ENCODE results near the gene GALC. TPM values are rescaled to one million over a fixed set of nuclear protein-coding genes. Genes with fewer than 3 reads are reported as not detected.
"Not testable (repeated sequence)": the region's sequence is repeated elsewhere in the genome, so short reads cannot be mapped to it uniquely, and the experiment has no call there.

Gene GALC
- total RNA-seq: 10 to 100 TPM; 18.1 to 23.9 TPM
- long read RNA-seq, donor 1, transcript GALC-201 (17 exons, 3,883 nt): major isoform, 10 of 11 reads
- long read RNA-seq, donor 1, partial matches to known transcripts: 0 of 11 reads
- long read RNA-seq, donor 1, other reads (novel, unspliced or antisense): 1 of 11 reads
- long read RNA-seq, donor 2, partial matches to known transcripts: 0 of 3 reads
- long read RNA-seq, donor 2, other reads (novel, unspliced or antisense): 2 of 3 reads

- intact Hi-C loops (cut with DNase I): no loop called here
- DNase-seq (ENCODE audit: low spot score): peak; percentile 99
These were observed at the start of gene GALC for GRCh38 chr14:87992718-87993628. Gene GALC (minus strand): TSS chr14:87993182. CDS start chr14:87993164, 18 bp downstream.

GRCh38 chr14:88040146-88040545 lies 47.2 kb upstream of the GALC start:
- DNase-seq (ENCODE audit: low spot score): no peak
- intact Hi-C loops (cut with DNase I): no loop called here

GRCh38 chr14:88039197-88039596 lies 46.2 kb upstream of the GALC start:
- intact Hi-C loops (cut with DNase I): no loop called here
- no peak for DNase-seq (ENCODE audit: low spot score)

- DNase-seq (ENCODE audit: low spot score): no peak
- intact Hi-C loops (cut with DNase I): no loop called here
These were observed 44.3 kb upstream of the GALC start for GRCh38 chr14:88037325-88037724.

GRCh38 chr14:88036422-88036821 lies 43.4 kb upstream of the GALC start:
- intact Hi-C loops (cut with DNase I): no loop called here
- DNase-seq (ENCODE audit: low spot score): no peak

- intact Hi-C loops (cut with DNase I): no loop called here
- DNase-seq (ENCODE audit: low spot score): no peak
These were observed 41.1 kb upstream of the GALC start for GRCh38 chr14:88034076-88034475.

GRCh38 chr14:88032373-88032772 lies 39.4 kb upstream of the GALC start:
- intact Hi-C loops (cut with DNase I): no loop called here
- no peak for DNase-seq (ENCODE audit: low spot score)

- no peak for DNase-seq (ENCODE audit: low spot score)
- intact Hi-C loops (cut with DNase I): no loop called here
These were observed 37.9 kb upstream of the GALC start for GRCh38 chr14:88030892-88031291.

- intact Hi-C loops (cut with DNase I): no loop called here
- no peak for DNase-seq (ENCODE audit: low spot score)
These were observed 37.1 kb upstream of the GALC start for GRCh38 chr14:88030079-88030478.

GRCh38 chr14:88029500-88029899 lies 36.5 kb upstream of the GALC start:
- intact Hi-C loops (cut with DNase I): loop anchor here in 1 of 2 donors (10.0 kb wide), 1 partner anchor 265 kb away; no protein-coding TSS in a partner anchor

GRCh38 chr14:88026890-88027289 lies 33.9 kb upstream of the GALC start:
- intact Hi-C loops (cut with DNase I): loop anchor here in 1 of 2 donors (10.0 kb wide), 1 partner anchor 262 kb away; no protein-coding TSS in a partner anchor
- no peak for DNase-seq (ENCODE audit: low spot score)

More at GRCh38 chr14:88029500-88029899, 36.5 kb upstream of the GALC start:
- no peak for DNase-seq (ENCODE audit: low spot score)

GRCh38 chr14:88025313-88025712 lies 32.3 kb upstream of the GALC start:
- no peak for DNase-seq (ENCODE audit: low spot score)
- intact Hi-C loops (cut with DNase I): loop anchor here in 1 of 2 donors (10.0 kb wide), 1 partner anchor 261 kb away; no protein-coding TSS in a partner anchor

GRCh38 chr14:88024252-88025086 lies 31.5 kb upstream of the GALC start:
- DNase-seq (ENCODE audit: low spot score): not testable (repeated sequence)
- intact Hi-C loops (cut with DNase I): loop anchor here in 1 of 2 donors (10.0 kb wide), 1 partner anchor 260 kb away; no protein-coding TSS in a partner anchor

- no peak for DNase-seq (ENCODE audit: low spot score)
- intact Hi-C loops (cut with DNase I): loop anchor here in 1 of 2 donors (10.0 kb wide), 1 partner anchor 259 kb away; no protein-coding TSS in a partner anchor
These were observed 30.7 kb upstream of the GALC start for GRCh38 chr14:88023658-88024187.

- DNase-seq (ENCODE audit: low spot score): no peak
- intact Hi-C loops (cut with DNase I): no loop called here
These were observed 24.6 kb upstream of the GALC start for GRCh38 chr14:88017535-88017934.

GRCh38 chr14:88016768-88017167 lies 23.8 kb upstream of the GALC start:
- DNase-seq (ENCODE audit: low spot score): no peak
- intact Hi-C loops (cut with DNase I): no loop called here

GRCh38 chr14:88013750-88014349 lies 20.9 kb upstream of the GALC start:
- DNase-seq (ENCODE audit: low spot score): peak; percentile 83
- intact Hi-C loops (cut with DNase I): no loop called here

- intact Hi-C loops (cut with DNase I): no loop called here
- no peak for DNase-seq (ENCODE audit: low spot score)
These were observed 19.5 kb upstream of the GALC start for GRCh38 chr14:88012495-88012894.

GRCh38 chr14:88010331-88010730 lies 17.3 kb upstream of the GALC start:
- intact Hi-C loops (cut with DNase I): no loop called here
- no peak for DNase-seq (ENCODE audit: low spot score)
